HEK293 (cell line): ENCODE data around the gene NCKAP5.

Experiments
- FEZF1 ChIP-seq: fragments of 450-650 bp; formaldehyde crosslinking; IDR thresholded peaks from 2 replicates; pipeline ENCODE4 v1.5.1; 2016; ENCODE audit warnings: missing biosample characterization, missing genetic modification characterization
- GLI2 ChIP-seq: fragments of 450-650 bp; formaldehyde crosslinking; IDR thresholded peaks from 2 replicates; pipeline ENCODE4; 2017; ENCODE audit warnings: missing biosample characterization, missing genetic modification characterization, low read depth, borderline replicate concordance
- KLF8 ChIP-seq: fragments of 450-650 bp; formaldehyde crosslinking; IDR thresholded peaks from 2 replicates; pipeline ENCODE4 v1.5.1; 2016; ENCODE audit warnings: missing biosample characterization, missing genetic modification characterization
- OSR2 ChIP-seq: fragments of 450-650 bp; formaldehyde crosslinking; IDR thresholded peaks from 2 replicates; pipeline ENCODE4 v1.5.1; 2016; ENCODE audit warnings: missing biosample characterization, missing genetic modification characterization
- PRDM10 ChIP-seq: fragments of 450-650 bp; formaldehyde crosslinking; IDR thresholded peaks from 2 replicates; pipeline ENCODE4 v1.5.1; 2016; ENCODE audit warnings: missing biosample characterization, missing genetic modification characterization
- PRDM4 ChIP-seq: fragments of 450-650 bp; formaldehyde crosslinking; IDR thresholded peaks from 2 replicates; pipeline ENCODE4 v1.5.1; 2017; ENCODE audit warnings: missing biosample characterization, missing genetic modification characterization
- SP7 ChIP-seq: fragments of 450-650 bp; formaldehyde crosslinking; IDR thresholded peaks from 2 replicates; pipeline ENCODE4 v1.5.1; 2016; ENCODE audit warnings: missing biosample characterization, missing genetic modification characterization
- TCF7L2 ChIP-seq: IDR thresholded peaks from 2 replicates; pipeline ENCODE4 v1.6.1; 2011; ENCODE audit warnings: low read depth, mild to moderate bottlenecking, inconsistent platforms, low read length, moderate library complexity, borderline replicate concordance
- TRIM28 ChIP-seq: IDR thresholded peaks from 2 replicates; pipeline ENCODE4 v1.6.1; 2011; ENCODE audit warnings: low read length, control low read depth, borderline replicate concordance
- ZBTB26 ChIP-seq: fragments of 450-650 bp; formaldehyde crosslinking; optimal IDR thresholded peaks from 2 replicates; pipeline ENCODE3; 2016; ENCODE audit warnings: missing biosample characterization, mild to moderate bottlenecking, missing genetic modification characterization
- ZNF138 ChIP-seq: fragments of 450-650 bp; formaldehyde crosslinking; IDR thresholded peaks from 2 replicates; pipeline ENCODE4 v1.5.1; 2016; ENCODE audit warnings: missing biosample characterization, missing genetic modification characterization, borderline replicate concordance
- ZNF174 ChIP-seq: fragments of 450-650 bp; formaldehyde crosslinking; IDR thresholded peaks from 2 replicates; pipeline ENCODE4 v1.5.0; 2017; ENCODE audit warnings: missing biosample characterization, mild to moderate bottlenecking, missing genetic modification characterization
- ZNF175 ChIP-seq: fragments of 450-650 bp; formaldehyde crosslinking; IDR thresholded peaks from 2 replicates; pipeline ENCODE4 v1.5.1; 2016; ENCODE audit warnings: missing biosample characterization, missing genetic modification characterization
- ZNF221 ChIP-seq: fragments of 450-650 bp; formaldehyde crosslinking; IDR thresholded peaks from 2 replicates; pipeline ENCODE4 v1.5.1; 2017; ENCODE audit warnings: missing biosample characterization, missing genetic modification characterization, borderline replicate concordance
- ZNF311 ChIP-seq: fragments of 450-650 bp; formaldehyde crosslinking; IDR thresholded peaks from 2 replicates; pipeline ENCODE4 v1.5.1; 2017; ENCODE audit warnings: missing biosample characterization, missing genetic modification characterization, borderline replicate concordance
- ZNF391 ChIP-seq: fragments of 450-650 bp; formaldehyde crosslinking; IDR thresholded peaks from 2 replicates; pipeline ENCODE4 v1.5.1; 2016; ENCODE audit warnings: low read depth, missing biosample characterization, missing genetic modification characterization, borderline replicate concordance
- ZNF529 ChIP-seq: fragments of 450-650 bp; formaldehyde crosslinking; IDR thresholded peaks from 2 replicates; pipeline ENCODE4 v1.5.1; 2017; ENCODE audit warnings: missing genetic modification characterization, missing biosample characterization; ENCODE audit not compliant: insufficient replicate concordance
- ZNF530 ChIP-seq: fragments of 450-650 bp; formaldehyde crosslinking; IDR thresholded peaks from 2 replicates; pipeline ENCODE4 v1.5.1; 2016; ENCODE audit warnings: low read depth, missing biosample characterization, missing genetic modification characterization
- ZNF555 ChIP-seq: fragments of 450-650 bp; formaldehyde crosslinking; conservative IDR thresholded peaks from 2 replicates; pipeline ENCODE4 v1.5.1; 2017; ENCODE audit warnings: missing biosample characterization, mild to moderate bottlenecking, missing genetic modification characterization, inconsistent platforms
- ZNF580 ChIP-seq: fragments of 450-650 bp; formaldehyde crosslinking; IDR thresholded peaks from 2 replicates; pipeline ENCODE4 v1.5.1; 2016; ENCODE audit warnings: missing biosample characterization, missing genetic modification characterization
- ZNF629 ChIP-seq: fragments of 450-650 bp; formaldehyde crosslinking; IDR thresholded peaks from 2 replicates; pipeline ENCODE4 v1.5.1; 2017; ENCODE audit warnings: missing biosample characterization, missing genetic modification characterization
- ZNF658 ChIP-seq: fragments of 450-650 bp; formaldehyde crosslinking; IDR thresholded peaks from 2 replicates; pipeline ENCODE4; 2016; ENCODE audit warnings: missing biosample characterization, missing genetic modification characterization
- ZSCAN30 ChIP-seq: fragments of 450-650 bp; IDR thresholded peaks from 2 replicates; pipeline ENCODE4 v1.5.1; 2018; ENCODE audit warnings: missing biosample characterization, mild to moderate bottlenecking, missing genetic modification characterization, moderate library complexity
- ZXDB ChIP-seq: fragments of 450-650 bp; formaldehyde crosslinking; IDR thresholded peaks from 2 replicates; pipeline ENCODE4 v1.5.1; 2016; ENCODE audit warnings: missing biosample characterization, missing genetic modification characterization
- TF ChIP-seq, protein P1 (sequence below): fragments of 450-650 bp; formaldehyde crosslinking; IDR thresholded peaks from 2 replicates; pipeline ENCODE4 v1.5.1; 2017; ENCODE audit warnings: missing biosample characterization, missing genetic modification characterization
- TF ChIP-seq, protein P2 (sequence below): fragments of 450-650 bp; IDR thresholded peaks from 2 replicates; pipeline ENCODE4 v1.5.1; 2018; ENCODE audit warnings: missing biosample characterization, mild to moderate bottlenecking, missing genetic modification characterization
- TF ChIP-seq, protein P3 (sequence below): fragments of 450-650 bp; formaldehyde crosslinking; IDR thresholded peaks from 2 replicates; pipeline ENCODE4 v1.5.1; 2017; ENCODE audit warnings: missing biosample characterization, missing genetic modification characterization

The NCKAP5 gene

GRCh38 chr2:132884705-132885104 is 683.6 kb downstream of the NCKAP5 start (continued):
- TF ChIP-seq, protein P1, sequence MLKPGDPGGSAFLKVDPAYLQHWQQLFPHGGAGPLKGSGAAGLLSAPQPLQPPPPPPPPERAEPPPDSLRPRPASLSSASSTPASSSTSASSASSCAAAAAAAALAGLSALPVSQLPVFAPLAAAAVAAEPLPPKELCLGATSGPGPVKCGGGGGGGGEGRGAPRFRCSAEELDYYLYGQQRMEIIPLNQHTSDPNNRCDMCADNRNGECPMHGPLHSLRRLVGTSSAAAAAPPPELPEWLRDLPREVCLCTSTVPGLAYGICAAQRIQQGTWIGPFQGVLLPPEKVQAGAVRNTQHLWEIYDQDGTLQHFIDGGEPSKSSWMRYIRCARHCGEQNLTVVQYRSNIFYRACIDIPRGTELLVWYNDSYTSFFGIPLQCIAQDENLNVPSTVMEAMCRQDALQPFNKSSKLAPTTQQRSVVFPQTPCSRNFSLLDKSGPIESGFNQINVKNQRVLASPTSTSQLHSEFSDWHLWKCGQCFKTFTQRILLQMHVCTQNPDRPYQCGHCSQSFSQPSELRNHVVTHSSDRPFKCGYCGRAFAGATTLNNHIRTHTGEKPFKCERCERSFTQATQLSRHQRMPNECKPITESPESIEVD (tag by site-specific recombination), result peak; percentile 95
- TF ChIP-seq ZXDB (tag by site-specific recombination) (peak; percentile 70), ZNF555 (tag by site-specific recombination) (no peak), ZNF530 (tag by site-specific recombination) (no peak), GLI2 (tag by site-specific recombination) (peak; percentile 14; the same call in 1 of the 2 replicates), ZNF174 (tag by site-specific recombination) (no peak), ZNF391 (no peak), ZNF529 (no peak), PRDM4 (tag by site-specific recombination) (peak; percentile 80), ZNF311 (tag by site-specific recombination) (no peak), SP7 (tag by site-specific recombination) (peak; percentile 49), ZNF580 (tag by site-specific recombination) (peak; percentile 97), OSR2 (tag by site-specific recombination) (peak; percentile 70; the same call in 1 of the 2 replicates), PRDM10 (tag by site-specific recombination) (no peak), ZNF629 (tag by site-specific recombination) (no peak), KLF8 (tag by site-specific recombination) (no peak), TRIM28 (0 out of 2 replicates have a peak, but pooled peaks have one; percentile 13), ZSCAN30 (tag by site-specific recombination) (peak; percentile 51; the same call in 1 of the 2 replicates), ZNF175 (tag by site-specific recombination) (no peak), ZNF658 (no peak), ZNF221 (no peak), ZNF138 (tag by site-specific recombination) (no peak), ZBTB26 (no peak), TCF7L2 (peak; percentile 16; the same call in 1 of the 2 replicates), FEZF1 (tag by site-specific recombination) (peak; percentile 97)
- TF ChIP-seq, protein P2, sequence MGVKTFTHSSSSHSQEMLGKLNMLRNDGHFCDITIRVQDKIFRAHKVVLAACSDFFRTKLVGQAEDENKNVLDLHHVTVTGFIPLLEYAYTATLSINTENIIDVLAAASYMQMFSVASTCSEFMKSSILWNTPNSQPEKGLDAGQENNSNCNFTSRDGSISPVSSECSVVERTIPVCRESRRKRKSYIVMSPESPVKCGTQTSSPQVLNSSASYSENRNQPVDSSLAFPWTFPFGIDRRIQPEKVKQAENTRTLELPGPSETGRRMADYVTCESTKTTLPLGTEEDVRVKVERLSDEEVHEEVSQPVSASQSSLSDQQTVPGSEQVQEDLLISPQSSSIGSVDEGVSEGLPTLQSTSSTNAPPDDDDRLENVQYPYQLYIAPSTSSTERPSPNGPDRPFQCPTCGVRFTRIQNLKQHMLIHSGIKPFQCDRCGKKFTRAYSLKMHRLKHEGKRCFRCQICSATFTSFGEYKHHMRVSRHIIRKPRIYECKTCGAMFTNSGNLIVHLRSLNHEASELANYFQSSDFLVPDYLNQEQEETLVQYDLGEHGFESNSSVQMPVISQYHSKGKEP (tag by site-specific recombination), result 0 out of 2 replicates have a peak, but pooled peaks have one; percentile 41
- TF ChIP-seq, protein P3, sequence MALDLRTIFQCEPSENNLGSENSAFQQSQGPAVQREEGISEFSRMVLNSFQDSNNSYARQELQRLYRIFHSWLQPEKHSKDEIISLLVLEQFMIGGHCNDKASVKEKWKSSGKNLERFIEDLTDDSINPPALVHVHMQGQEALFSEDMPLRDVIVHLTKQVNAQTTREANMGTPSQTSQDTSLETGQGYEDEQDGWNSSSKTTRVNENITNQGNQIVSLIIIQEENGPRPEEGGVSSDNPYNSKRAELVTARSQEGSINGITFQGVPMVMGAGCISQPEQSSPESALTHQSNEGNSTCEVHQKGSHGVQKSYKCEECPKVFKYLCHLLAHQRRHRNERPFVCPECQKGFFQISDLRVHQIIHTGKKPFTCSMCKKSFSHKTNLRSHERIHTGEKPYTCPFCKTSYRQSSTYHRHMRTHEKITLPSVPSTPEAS (tag by site-specific recombination), result no peak
